ENCODE data around the gene DHRS12.

The DHRS12 gene

DNA sequence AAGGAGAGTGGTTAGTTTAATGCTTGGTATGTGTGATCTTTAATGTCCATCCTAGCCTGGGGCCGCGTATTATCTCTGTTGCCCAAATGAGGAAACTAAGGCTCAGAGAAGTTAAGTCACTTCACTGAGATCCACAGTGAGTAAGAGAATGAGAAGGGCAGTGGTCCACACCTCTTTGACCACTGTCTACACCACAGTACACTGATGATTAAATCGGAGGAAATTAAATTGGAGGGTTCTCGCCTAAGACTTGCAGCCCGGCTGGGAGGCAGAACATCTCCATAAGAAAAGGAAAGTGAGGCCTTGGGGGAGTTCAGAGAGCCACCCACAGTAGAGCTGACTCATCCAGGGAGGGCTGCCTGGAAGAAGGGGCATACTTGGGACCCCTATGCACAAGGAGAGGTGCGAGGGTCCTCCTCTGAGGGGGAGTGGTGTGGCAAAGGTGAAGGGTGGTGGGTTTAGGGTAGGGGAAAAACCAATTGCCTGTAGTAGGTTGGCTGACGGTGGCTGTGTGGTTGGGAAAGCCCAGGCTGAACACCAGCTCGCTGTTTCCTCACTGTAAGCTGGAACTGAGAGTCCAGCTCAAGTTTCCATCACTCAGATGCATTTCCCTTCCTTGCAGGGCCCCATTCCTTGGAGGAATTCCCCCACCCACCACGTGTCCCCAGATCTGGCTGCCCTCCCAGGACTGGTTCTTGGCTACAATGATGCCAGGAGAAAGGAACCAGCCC lies 15.0 kb upstream of the DHRS12 start:
- Histone ChIP-seq H2AFZ (ENCODE audit: low read depth) (no peak overlapping the region), H3K9ac (no peak overlapping the region), H3K4me1 (ENCODE audit: low read depth, poor library complexity, severe bottlenecking) (peaks cover 12% of the 10 kb centered on the region), H3K4me2 (no peak overlapping the region), H4K20me1 (ENCODE audit: insufficient read depth) (no peaks in the 10 kb centered on the region), H3K79me2 (ENCODE audit: insufficient read depth, low read depth) (no peaks in the 10 kb centered on the region), H3K4me3 (IDR thresholded peaks at IDR 0.05; ENCODE audit: insufficient read depth, low read depth, low read length) (no peak overlapping the region), H3K27ac (no peak overlapping the region), H3K36me3 (ENCODE audit: insufficient read depth) (no peaks in the 10 kb centered on the region), H3K27me3 (ENCODE audit: insufficient read depth, low read depth) (no peaks in the 10 kb centered on the region)
- TF ChIP-seq CTCF (conservative IDR thresholded peaks at IDR 0.05; ENCODE audit: low read depth, low read length) = no peak

- no peak overlapping the region for H3K4me2 ChIP-seq
- H3K79me2 ChIP-seq (ENCODE audit: insufficient read depth, low read depth) = no peaks in the 10 kb centered on the region
- H3K36me3 ChIP-seq (ENCODE audit: insufficient read depth) = no peaks in the 10 kb centered on the region
- H3K4me1 ChIP-seq (ENCODE audit: low read depth, poor library complexity, severe bottlenecking) = peaks cover 10% of the 10 kb centered on the region
- H4K20me1 ChIP-seq (ENCODE audit: insufficient read depth) = no peaks in the 10 kb centered on the region
- no peaks in the 10 kb centered on the region for H3K27me3 ChIP-seq (ENCODE audit: insufficient read depth, low read depth)
- no peak overlapping the region for H3K9ac ChIP-seq
- TF ChIP-seq CTCF (conservative IDR thresholded peaks at IDR 0.05; ENCODE audit: low read depth, low read length) = no peak
- H3K4me3 ChIP-seq (IDR thresholded peaks at IDR 0.05; ENCODE audit: insufficient read depth, low read depth, low read length) = no peak overlapping the region
- no peak overlapping the region for H2AFZ ChIP-seq (ENCODE audit: low read depth)
- no peak overlapping the region for H3K27ac ChIP-seq
Measured at GRCh38 chr13:51818276-51818675, 14.3 kb upstream of the DHRS12 start.

GRCh38 chr13:51817717-51818116 lies 13.8 kb upstream of the DHRS12 start:
- Histone ChIP-seq H3K9ac (no peak overlapping the region), H4K20me1 (ENCODE audit: insufficient read depth) (no peaks in the 10 kb centered on the region), H3K36me3 (ENCODE audit: insufficient read depth) (no peaks in the 10 kb centered on the region), H3K27ac (no peak overlapping the region), H3K4me3 (IDR thresholded peaks at IDR 0.05; ENCODE audit: insufficient read depth, low read depth, low read length) (no peak overlapping the region), H3K79me2 (ENCODE audit: insufficient read depth, low read depth) (no peaks in the 10 kb centered on the region), H3K27me3 (ENCODE audit: insufficient read depth, low read depth) (no peaks in the 10 kb centered on the region), H2AFZ (ENCODE audit: low read depth) (no peak overlapping the region), H3K4me1 (ENCODE audit: low read depth, poor library complexity, severe bottlenecking) (peaks cover 10% of the 10 kb centered on the region), H3K4me2 (no peak overlapping the region)
- no peak for TF ChIP-seq CTCF (conservative IDR thresholded peaks at IDR 0.05; ENCODE audit: low read depth, low read length)

DNA sequence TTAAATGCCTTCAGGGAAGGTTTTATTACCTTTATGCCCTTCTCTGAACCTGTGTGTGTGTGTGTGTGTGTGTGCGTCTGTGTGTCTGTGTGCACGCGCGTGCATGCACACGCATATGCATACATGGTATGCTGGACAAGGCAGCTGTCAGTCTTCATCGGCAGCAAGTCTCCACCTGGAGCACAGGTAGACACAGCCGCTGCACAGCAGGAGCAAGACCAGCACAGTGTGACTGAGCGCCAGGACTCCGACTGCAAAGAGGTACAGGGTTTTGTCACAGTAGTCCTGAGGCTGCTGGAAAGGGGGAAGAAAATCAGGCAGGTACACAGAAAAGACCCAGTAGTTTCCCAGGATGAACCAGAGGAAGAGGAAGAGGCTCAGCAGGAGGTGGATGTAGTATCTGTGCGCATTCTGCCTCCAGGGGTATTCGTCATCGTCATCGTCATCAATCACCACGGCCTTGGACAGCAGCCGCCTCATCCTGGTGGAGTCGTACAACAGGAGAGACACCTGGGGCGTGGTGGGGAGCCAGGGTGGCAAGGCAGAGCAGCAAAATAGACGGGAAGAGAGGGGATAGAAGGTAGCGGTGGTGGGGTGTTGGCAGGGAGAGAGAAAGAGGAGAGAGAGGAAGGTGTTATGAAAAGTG lies 12.8 kb upstream of the DHRS12 start:
- no peak for TF ChIP-seq CTCF (conservative IDR thresholded peaks at IDR 0.05; ENCODE audit: low read depth, low read length)
- no peak overlapping the region for H3K27ac ChIP-seq
- peaks cover 10% of the 10 kb centered on the region for H3K4me1 ChIP-seq (ENCODE audit: low read depth, poor library complexity, severe bottlenecking)
- H4K20me1 ChIP-seq (ENCODE audit: insufficient read depth) = no peaks in the 10 kb centered on the region
- no peaks in the 10 kb centered on the region for H3K79me2 ChIP-seq (ENCODE audit: insufficient read depth, low read depth)
- no peaks in the 10 kb centered on the region for H3K27me3 ChIP-seq (ENCODE audit: insufficient read depth, low read depth)
- no peak overlapping the region for H3K4me3 ChIP-seq (IDR thresholded peaks at IDR 0.05; ENCODE audit: insufficient read depth, low read depth, low read length)
- H3K4me2 ChIP-seq = no peak overlapping the region
- no peak overlapping the region for H2AFZ ChIP-seq (ENCODE audit: low read depth)
- H3K9ac ChIP-seq = no peak overlapping the region
- H3K36me3 ChIP-seq (ENCODE audit: insufficient read depth) = no peaks in the 10 kb centered on the region

Data from KMS-11 (cell line).